ENCODE data around the gene GNMT.
"Not testable (repeated sequence)": the region's sequence is repeated elsewhere in the genome, so short reads cannot be mapped to it uniquely, and the experiment has no call there.

The GNMT gene

GRCh38 chr6:42987533-42988451 lies 27.2 kb downstream of the GNMT start:
- Histone ChIP-seq H3K36me3 (peaks cover 28% of the 10 kb centered on the region), H3K27me3 (no peaks in the 10 kb centered on the region), H3K9me3 (no peaks in the 10 kb centered on the region), H3K27ac (no peak overlapping the region), H3K4me1 (ENCODE audit: control insufficient read depth in 1 of 2, insufficient read depth in 1 of 2, low read depth in 1 of 2, low read length in 1 of 2) (peaks cover 21 to 25% of the 10 kb centered on the region in 2 experiments), H3K4me3 (ENCODE audit: low read depth in 1 of 2, low read length in 1 of 2) (no peak overlapping the region)
- TF ChIP-seq CTCF (IDR thresholded peaks at IDR 0.05) = no peak

GRCh38 chr6:42988486-42989020 lies 28.0 kb downstream of the GNMT start:
- Histone ChIP-seq H3K4me3 (ENCODE audit: low read depth in 1 of 2, low read length in 1 of 2) (no peak overlapping the region), H3K4me1 (ENCODE audit: control insufficient read depth in 1 of 2, insufficient read depth in 1 of 2, low read depth in 1 of 2, low read length in 1 of 2) (peaks cover 20 to 22% of the 10 kb centered on the region in 2 experiments), H3K27ac (no peak overlapping the region), H3K36me3 (peaks cover 28% of the 10 kb centered on the region), H3K9me3 (no peaks in the 10 kb centered on the region), H3K27me3 (no peaks in the 10 kb centered on the region)
- TF ChIP-seq CTCF (IDR thresholded peaks at IDR 0.05) = no peak

GRCh38 chr6:42989923-42990322 lies 29.4 kb downstream of the GNMT start:
- Histone ChIP-seq H3K9me3 (no peaks in the 10 kb centered on the region), H3K27me3 (no peaks in the 10 kb centered on the region), H3K27ac (no peak overlapping the region), H3K4me3 (ENCODE audit: low read depth in 1 of 2, low read length in 1 of 2) (no peak overlapping the region), H3K36me3 (peaks cover 28% of the 10 kb centered on the region), H3K4me1 (ENCODE audit: control insufficient read depth in 1 of 2, insufficient read depth in 1 of 2, low read depth in 1 of 2, low read length in 1 of 2) (peaks cover 13 to 14% of the 10 kb centered on the region in 2 experiments)
- no peak for TF ChIP-seq CTCF (IDR thresholded peaks at IDR 0.05)

- Histone ChIP-seq H3K9me3 (no peaks in the 10 kb centered on the region), H3K4me3 (ENCODE audit: low read depth in 1 of 2, low read length in 1 of 2) (no peak overlapping the region), H3K27ac (no peak overlapping the region), H3K4me1 (ENCODE audit: control insufficient read depth in 1 of 2, insufficient read depth in 1 of 2, low read depth in 1 of 2, low read length in 1 of 2) (no peaks in the 10 kb centered on the region), H3K27me3 (no peaks in the 10 kb centered on the region), H3K36me3 (peaks cover 28% of the 10 kb centered on the region)
- TF ChIP-seq CTCF (IDR thresholded peaks at IDR 0.05) = no peak
Measured at GRCh38 chr6:42993445-42993844, 32.9 kb downstream of the GNMT start.

GRCh38 chr6:42996513-42996912 lies 36.0 kb downstream of the GNMT start:
- no peak for TF ChIP-seq CTCF (IDR thresholded peaks at IDR 0.05)
- Histone ChIP-seq H3K9me3 (no peaks in the 10 kb centered on the region), H3K27ac (no peak overlapping the region), H3K36me3 (peaks cover 9% of the 10 kb centered on the region), H3K4me1 (ENCODE audit: control insufficient read depth in 1 of 2, insufficient read depth in 1 of 2, low read depth in 1 of 2, low read length in 1 of 2) (no peaks in the 10 kb centered on the region), H3K4me3 (ENCODE audit: low read depth in 1 of 2, low read length in 1 of 2) (no peak overlapping the region), H3K27me3 (no peaks in the 10 kb centered on the region)

GRCh38 chr6:42998205-42998604 lies 37.7 kb downstream of the GNMT start:
- H3K27me3 ChIP-seq; H3K4me1 ChIP-seq (ENCODE audit: control insufficient read depth in 1 of 2, insufficient read depth in 1 of 2, low read depth in 1 of 2, low read length in 1 of 2); H3K9me3 ChIP-seq; H3K4me3 ChIP-seq (ENCODE audit: low read depth in 1 of 2, low read length in 1 of 2); H3K36me3 ChIP-seq; H3K27ac ChIP-seq: not testable (repeated sequence)
